NT2/D1 (cell line): ENCODE data around the gene TM9SF1.
A peak's percentile ranks its signal among the peaks of the same experiment; 100 is the strongest.

Experiments
- DNase-seq: peaks from one replicate; pipeline ENCODE4 v3.0.0-alpha.2; 2011; ENCODE audit warnings: low read depth, low spot score
- H3K27me3 ChIP-seq: 2 replicates; pipeline ENCODE4 v1.6.0; 2011; ENCODE audit warnings: mild to moderate bottlenecking; ENCODE audit not compliant: insufficient read length, insufficient read depth
- H3K36me3 ChIP-seq: 2 replicates; pipeline ENCODE4 v1.6.1; 2011; ENCODE audit warnings: mild to moderate bottlenecking, low read length, mixed read lengths; ENCODE audit not compliant: insufficient read depth, insufficient read length
- H3K4me1 ChIP-seq: 2 replicates; pipeline ENCODE4 v1.5.1; 2011; ENCODE audit not compliant: insufficient read depth, insufficient read length
- H3K4me3 ChIP-seq: 2 replicates; pipeline ENCODE4 v1.5.1; 2011; ENCODE audit warnings: low read depth; ENCODE audit not compliant: insufficient read length
- H3K9ac ChIP-seq: 2 replicates; pipeline ENCODE4 v1.6.0; 2011; ENCODE audit warnings: low read depth; ENCODE audit not compliant: insufficient read length
- H3K9me3 ChIP-seq: 2 replicates; pipeline ENCODE4 v1.5.1; 2011; ENCODE audit warnings: mild to moderate bottlenecking, low read length; ENCODE audit not compliant: insufficient read depth
- SUZ12 ChIP-seq: IDR thresholded peaks from 2 replicates; pipeline ENCODE4 v1.6.1; 2011; ENCODE audit not compliant: insufficient read length, insufficient read depth; ENCODE audit errors: extremely low read depth
- YY1 ChIP-seq: IDR thresholded peaks from 2 replicates; pipeline ENCODE4 v1.6.1; 2011; ENCODE audit not compliant: insufficient read length, insufficient read depth
- ZNF274 ChIP-seq: IDR thresholded peaks from 2 replicates; pipeline ENCODE4 v1.6.1; 2011; ENCODE audit warnings: mild to moderate bottlenecking, low read depth, low read length

Gene TM9SF1

DNA sequence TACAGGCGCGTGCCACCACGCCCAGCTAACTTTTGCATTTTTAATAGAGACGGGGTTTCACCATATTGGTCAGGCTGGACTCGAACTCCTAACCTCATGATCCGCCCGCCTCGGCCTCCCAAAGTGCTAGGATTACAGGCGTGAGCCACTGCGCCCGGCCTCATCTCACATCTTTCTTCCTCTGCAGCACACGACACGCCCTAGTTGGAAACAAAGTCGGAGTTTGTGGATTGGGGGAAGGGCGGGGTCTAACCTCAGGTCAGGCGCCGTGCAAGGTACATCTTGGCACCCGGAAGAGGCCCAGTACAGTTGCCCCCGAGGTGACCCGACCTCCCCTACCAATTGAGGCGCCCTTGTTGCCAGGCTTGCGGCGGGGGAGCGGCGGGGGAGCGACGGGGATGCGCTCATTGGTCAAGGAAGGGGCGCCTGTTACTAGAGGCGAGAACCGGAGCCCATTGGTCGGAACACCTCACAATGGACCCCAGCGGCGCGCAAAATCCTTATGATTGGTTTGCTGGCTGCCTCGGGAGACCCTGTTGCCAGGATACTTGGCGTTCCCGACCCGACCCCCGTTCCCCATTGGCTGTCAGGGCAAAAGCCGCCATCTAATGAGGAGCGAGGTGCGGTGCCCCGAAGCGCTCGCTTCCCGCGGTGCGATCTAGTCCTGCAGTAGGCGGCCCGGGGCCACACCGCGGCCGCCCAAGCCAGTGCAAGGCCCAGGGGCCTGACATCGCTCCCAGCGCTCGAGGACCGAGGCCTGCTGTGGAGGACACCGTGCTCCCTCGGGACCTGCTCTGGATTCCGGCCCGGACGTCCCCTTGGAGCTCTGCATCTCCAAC is 23.6 kb downstream of the TM9SF1 start, which contains the start of gene REC8:
TSS of gene REC8 (plus strand) at position 659 of the 839 bp plus-strand sequence. CDS start 473 bp downstream, outside the sequence.
- Histone ChIP-seq H3K4me3 (peak within 1 kb of the TSS; percentile 45), H3K9ac (peak within 1 kb of the TSS; percentile 44), H3K36me3 (peaks cover 19% of the 10 kb centered on the region), H3K27me3 (no peaks in the 10 kb centered on the region), H3K9me3 (no peaks in the 10 kb centered on the region), H3K4me1 (peaks cover 3% of the 10 kb centered on the region)
- TF ChIP-seq ZNF274 (no peak), SUZ12 (no peak), YY1 (no peak)
- DNase-seq, result peak; percentile 83

DNA sequence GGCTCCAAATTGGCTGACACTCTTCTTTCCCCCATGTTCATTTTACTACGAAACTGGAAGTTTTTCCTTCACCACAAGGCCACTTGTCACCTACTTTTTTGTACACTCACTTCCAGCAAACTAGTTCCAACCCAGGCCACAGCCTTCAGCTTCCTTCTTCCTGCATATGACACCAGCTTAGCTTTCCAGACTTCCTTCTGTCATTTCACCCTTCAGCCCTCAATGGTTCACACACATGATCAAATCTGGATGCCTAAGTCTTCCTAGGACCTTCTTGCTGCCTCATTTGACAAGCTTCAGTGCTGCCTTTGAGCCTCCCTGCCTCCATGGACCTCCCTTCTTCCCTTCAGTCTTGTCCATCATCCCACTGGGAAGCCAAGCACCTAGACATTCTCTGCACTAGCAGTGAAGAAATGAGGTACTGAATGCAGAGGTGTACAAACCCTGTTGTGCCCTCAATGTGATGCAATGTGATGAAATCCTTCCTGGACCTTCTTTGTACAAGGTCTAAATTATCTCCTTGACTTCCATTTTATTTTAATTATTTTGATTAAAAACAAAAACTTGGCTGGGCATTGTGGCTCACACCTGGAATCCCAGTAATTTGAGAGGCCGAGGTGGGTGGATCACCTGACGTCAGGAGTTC is 27.6 kb downstream of the TM9SF1 start:
- Histone ChIP-seq H3K4me3 (no peak overlapping the region), H3K9ac (no peak overlapping the region), H3K9me3 (no peaks in the 10 kb centered on the region), H3K27me3 (no peaks in the 10 kb centered on the region), H3K4me1 (no peaks in the 10 kb centered on the region), H3K36me3 (peaks cover 52% of the 10 kb centered on the region)
- TF ChIP-seq ZNF274, result no peak
- TF ChIP-seq YY1, result no peak
- TF ChIP-seq SUZ12, result no peak
- no peak for DNase-seq

DNA sequence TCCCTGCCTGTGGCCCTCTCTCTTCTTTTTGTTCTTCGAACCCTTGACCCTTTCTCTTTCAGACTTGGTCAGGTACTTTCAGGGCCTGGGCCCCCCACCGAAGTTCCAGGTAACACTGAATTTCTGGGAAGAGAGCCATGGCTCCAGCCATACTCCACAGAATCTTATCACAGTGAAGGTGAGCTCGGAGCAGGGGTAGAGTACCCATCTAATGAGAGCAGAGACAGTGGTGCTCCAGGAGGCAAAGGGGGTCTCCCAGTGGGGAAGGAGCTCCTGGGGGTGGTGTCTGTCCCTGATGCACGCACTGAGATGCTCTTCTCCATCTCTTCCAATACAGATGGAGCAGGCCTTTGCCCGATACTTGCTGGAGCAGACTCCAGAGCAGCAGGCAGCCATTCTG is 29.5 kb downstream of the TM9SF1 start:
- TF ChIP-seq ZNF274, result no peak
- TF ChIP-seq SUZ12, result no peak
- no peak for TF ChIP-seq YY1
- no peaks in the 10 kb centered on the region for H3K9me3 ChIP-seq
- no peaks in the 10 kb centered on the region for H3K4me1 ChIP-seq
- DNase-seq, result no peak
- peaks cover 63% of the 10 kb centered on the region for H3K36me3 ChIP-seq
- no peak overlapping the region for H3K4me3 ChIP-seq
- no peaks in the 10 kb centered on the region for H3K27me3 ChIP-seq
- no peak overlapping the region for H3K9ac ChIP-seq

DNA sequence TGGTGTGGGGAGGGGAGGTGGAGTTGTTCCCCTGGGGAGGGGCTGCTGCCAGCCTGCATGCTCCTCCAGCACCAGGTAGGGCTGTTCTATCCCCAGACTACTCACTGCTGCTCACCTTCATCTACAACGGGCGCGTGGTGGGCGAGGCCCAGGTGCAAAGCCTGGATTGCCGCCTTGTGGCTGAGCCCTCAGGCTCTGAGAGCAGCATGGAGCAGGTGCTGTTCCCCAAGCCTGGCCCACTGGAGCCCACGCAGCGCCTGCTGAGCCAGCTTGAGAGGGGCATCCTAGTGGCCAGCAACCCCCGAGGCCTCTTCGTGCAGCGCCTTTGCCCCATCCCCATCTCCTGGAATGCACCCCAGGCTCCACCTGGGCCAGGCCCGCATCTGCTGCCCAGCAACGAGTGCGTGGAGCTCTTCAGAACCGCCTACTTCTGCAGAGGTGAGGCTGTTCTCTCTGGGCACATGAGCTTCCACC is 30.7 kb downstream of the TM9SF1 start:
- no peaks in the 10 kb centered on the region for H3K9me3 ChIP-seq
- no peak overlapping the region for H3K4me3 ChIP-seq
- no peak overlapping the region for H3K9ac ChIP-seq
- TF ChIP-seq YY1 (no peak), SUZ12 (no peak), ZNF274 (no peak)
- H3K4me1 ChIP-seq, result no peaks in the 10 kb centered on the region
- H3K36me3 ChIP-seq, result peaks cover 75% of the 10 kb centered on the region
- no peaks in the 10 kb centered on the region for H3K27me3 ChIP-seq
- no peak for DNase-seq

DNA sequence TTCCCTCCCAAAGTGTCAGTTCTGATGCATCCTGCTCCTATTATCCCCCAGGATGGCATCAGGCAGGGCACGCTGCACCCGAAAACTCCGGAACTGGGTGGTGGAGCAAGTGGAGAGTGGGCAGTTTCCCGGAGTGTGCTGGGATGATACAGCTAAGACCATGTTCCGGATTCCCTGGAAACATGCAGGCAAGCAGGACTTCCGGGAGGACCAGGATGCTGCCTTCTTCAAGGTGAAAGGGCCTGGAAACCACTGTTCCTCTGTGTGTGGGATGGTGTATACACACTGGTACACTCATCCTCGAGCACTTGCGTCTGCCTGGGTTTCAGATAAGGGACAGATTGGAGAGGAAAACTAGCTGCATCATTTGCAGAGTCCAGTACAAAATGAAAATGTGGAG is 33.1 kb downstream of the TM9SF1 start:
- TF ChIP-seq ZNF274, result no peak
- no peak for TF ChIP-seq SUZ12
- TF ChIP-seq YY1, result no peak
- Histone ChIP-seq H3K27me3 (no peaks in the 10 kb centered on the region), H3K36me3 (peaks cover 83% of the 10 kb centered on the region), H3K9ac (no peak overlapping the region), H3K4me1 (no peaks in the 10 kb centered on the region), H3K4me3 (no peak overlapping the region), H3K9me3 (no peaks in the 10 kb centered on the region)
- DNase-seq, result no peak

DNA sequence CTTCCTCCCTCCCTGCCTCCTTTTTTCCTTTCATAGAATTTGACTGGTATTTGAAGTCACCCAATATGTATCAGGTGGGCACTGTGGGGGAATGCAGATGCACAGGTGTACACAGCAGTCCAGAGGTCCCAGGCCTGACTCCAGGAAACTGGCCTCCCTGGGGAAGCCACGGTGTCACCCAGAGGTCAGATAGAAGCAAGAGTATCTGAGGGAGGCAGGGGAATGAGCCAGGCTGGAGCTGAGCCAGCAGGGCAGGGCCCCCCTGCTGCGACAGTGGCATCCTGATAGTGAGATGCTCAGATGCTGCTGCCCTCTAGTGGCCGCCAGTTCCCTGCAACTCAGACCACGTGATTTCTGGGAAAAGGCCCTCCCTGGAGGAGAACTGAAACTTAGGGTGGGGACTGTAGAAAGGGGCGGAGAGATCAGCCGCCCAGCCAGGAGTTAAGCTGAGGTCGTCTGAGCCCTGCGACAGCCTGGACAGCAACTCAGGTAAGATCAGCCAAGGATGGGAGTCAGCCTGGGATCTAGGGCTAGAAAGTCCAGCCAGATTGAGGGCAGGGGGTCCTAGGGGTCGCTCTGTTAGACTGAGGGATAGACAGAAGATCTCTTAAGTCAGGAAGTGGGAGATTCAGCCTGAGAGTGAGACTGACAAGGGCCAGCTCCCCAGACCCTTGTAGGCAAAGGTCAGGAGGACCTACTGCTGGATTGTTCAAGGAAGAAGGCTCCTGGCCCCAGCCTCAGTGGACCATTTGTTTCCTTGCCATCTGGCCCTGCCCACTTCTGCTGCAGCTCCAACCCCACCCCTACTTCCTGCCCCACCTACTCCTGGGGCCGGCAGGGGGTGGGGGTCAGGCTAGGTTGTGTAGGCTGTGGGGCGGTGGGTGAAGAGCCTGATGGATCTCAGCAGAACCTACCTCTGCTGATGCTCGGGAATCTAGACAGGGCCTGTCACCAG is 34.1 kb downstream of the TM9SF1 start, which contains the start of gene IRF9:
TSS of gene IRF9 (plus strand) at position 416 of the 955 bp plus-strand sequence. CDS start 880 bp downstream, outside the sequence.
- H3K27me3 ChIP-seq, result no peaks in the 10 kb centered on the region
- no peaks in the 10 kb centered on the region for H3K4me1 ChIP-seq
- TF ChIP-seq YY1 (no peak), SUZ12 (no peak), ZNF274 (no peak)
- peak; percentile 94 for DNase-seq
- no peak within 1 kb of the TSS for H3K4me3 ChIP-seq
- peaks cover 82% of the 10 kb centered on the region for H3K36me3 ChIP-seq
- H3K9ac ChIP-seq, result peak within 1 kb of the TSS; percentile 46
- H3K9me3 ChIP-seq, result no peaks in the 10 kb centered on the region
